ENCODE measurements around the gene STARD6. TPM values are rescaled to one million over a fixed set of nuclear protein-coding genes. Genes with fewer than 3 reads are reported as not detected.
A peak's percentile ranks its signal among the peaks of the same experiment; 100 is the strongest.

Gene STARD6
- total and polyA plus RNA-seq, 4 donors = not detected

DNA sequence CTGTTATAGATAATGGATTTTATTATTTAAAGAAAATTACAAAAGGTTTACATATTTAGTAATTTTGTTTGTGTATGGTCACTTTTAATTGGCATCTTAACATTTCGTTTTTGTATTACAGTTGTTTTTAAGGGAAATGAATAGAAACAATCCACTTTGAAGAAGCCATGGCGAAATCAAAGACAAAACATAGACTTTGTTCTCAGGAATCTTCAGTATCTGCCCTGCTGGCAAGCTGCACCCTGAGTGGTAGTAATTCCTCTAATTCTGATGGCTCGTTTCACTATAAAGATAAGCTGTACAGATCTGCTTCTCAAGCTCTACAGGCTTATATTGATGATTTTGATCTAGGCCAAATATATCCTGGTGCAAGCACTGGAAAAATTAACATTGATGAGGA lies 2.7 kb upstream of the STARD6 start (continued):
- TF ChIP-seq, protein P1, sequence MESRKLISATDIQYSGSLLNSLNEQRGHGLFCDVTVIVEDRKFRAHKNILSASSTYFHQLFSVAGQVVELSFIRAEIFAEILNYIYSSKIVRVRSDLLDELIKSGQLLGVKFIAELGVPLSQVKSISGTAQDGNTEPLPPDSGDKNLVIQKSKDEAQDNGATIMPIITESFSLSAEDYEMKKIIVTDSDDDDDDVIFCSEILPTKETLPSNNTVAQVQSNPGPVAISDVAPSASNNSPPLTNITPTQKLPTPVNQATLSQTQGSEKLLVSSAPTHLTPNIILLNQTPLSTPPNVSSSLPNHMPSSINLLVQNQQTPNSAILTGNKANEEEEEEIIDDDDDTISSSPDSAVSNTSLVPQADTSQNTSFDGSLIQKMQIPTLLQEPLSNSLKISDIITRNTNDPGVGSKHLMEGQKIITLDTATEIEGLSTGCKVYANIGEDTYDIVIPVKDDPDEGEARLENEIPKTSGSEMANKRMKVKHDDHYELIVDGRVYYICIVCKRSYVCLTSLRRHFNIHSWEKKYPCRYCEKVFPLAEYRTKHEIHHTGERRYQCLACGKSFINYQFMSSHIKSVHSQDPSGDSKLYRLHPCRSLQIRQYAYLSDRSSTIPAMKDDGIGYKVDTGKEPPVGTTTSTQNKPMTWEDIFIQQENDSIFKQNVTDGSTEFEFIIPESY (IDR thresholded peaks at IDR 0.05) = no peak
- no peak for TF ChIP-seq GABPA (IDR thresholded peaks at IDR 0.05 in 1 of 2, conservative IDR thresholded peaks at IDR 0.05 in 1 of 2)

DNA sequence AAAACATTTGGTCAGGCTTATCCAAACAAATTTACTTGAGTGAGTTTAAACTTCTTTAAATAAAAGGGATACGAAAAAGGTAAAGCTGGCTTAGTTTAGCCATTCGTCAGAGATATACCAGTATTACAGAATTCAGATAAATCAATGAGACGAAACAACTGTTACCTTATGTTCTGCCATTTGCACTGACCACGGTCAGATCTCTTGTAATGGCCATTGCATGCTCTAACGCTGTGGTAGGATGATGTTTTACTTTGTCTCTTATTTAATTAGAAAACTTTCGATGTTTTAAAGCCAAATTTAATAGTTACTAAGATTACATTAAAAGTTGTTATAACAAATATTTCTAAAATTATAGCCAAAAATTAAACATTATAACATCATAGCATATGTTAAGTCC lies 1.6 kb upstream of the STARD6 start:
- no peak overlapping the region for H3K4me3 ChIP-seq (ENCODE audit: low read depth in 1 of 3, low read length in 3 of 3)
- no peak for TF ChIP-seq JUND (IDR thresholded peaks at IDR 0.05)
- TF ChIP-seq YY1 (IDR thresholded peaks at IDR 0.05) = no peak
- TF ChIP-seq HNF4A (conservative IDR thresholded peaks at IDR 0.05) = no peak
- TF ChIP-seq, protein P2, sequence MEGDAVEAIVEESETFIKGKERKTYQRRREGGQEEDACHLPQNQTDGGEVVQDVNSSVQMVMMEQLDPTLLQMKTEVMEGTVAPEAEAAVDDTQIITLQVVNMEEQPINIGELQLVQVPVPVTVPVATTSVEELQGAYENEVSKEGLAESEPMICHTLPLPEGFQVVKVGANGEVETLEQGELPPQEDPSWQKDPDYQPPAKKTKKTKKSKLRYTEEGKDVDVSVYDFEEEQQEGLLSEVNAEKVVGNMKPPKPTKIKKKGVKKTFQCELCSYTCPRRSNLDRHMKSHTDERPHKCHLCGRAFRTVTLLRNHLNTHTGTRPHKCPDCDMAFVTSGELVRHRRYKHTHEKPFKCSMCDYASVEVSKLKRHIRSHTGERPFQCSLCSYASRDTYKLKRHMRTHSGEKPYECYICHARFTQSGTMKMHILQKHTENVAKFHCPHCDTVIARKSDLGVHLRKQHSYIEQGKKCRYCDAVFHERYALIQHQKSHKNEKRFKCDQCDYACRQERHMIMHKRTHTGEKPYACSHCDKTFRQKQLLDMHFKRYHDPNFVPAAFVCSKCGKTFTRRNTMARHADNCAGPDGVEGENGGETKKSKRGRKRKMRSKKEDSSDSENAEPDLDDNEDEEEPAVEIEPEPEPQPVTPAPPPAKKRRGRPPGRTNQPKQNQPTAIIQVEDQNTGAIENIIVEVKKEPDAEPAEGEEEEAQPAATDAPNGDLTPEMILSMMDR (IDR thresholded peaks at IDR 0.05; ENCODE audit: low read depth, low read length, missing input control) = no peak
- no peak for TF ChIP-seq FOXA2 (IDR thresholded peaks at IDR 0.05)
- H3K27me3 ChIP-seq (ENCODE audit: control insufficient read depth in 4 of 4, insufficient read depth in 4 of 4, low read length in 3 of 4) = no peaks in the 10 kb centered on the region
- DNase-seq (ENCODE audit: low spot score) = no peak
- WGBS = 63% methylated on average over 6 of the region's 6 CpGs
- no peak overlapping the region for H3K27ac ChIP-seq (ENCODE audit: low read depth in 1 of 2, low read length in 2 of 2)
- no peaks in the 10 kb centered on the region for H3K9me3 ChIP-seq (ENCODE audit: control insufficient read depth in 4 of 4, low read length in 3 of 4)
- H3K36me3 ChIP-seq (ENCODE audit: control insufficient read depth in 4 of 4, insufficient read depth in 3 of 4, low read depth in 1 of 4, low read length in 3 of 4) = no peaks in the 10 kb centered on the region
- H3K9ac ChIP-seq (ENCODE audit: low read depth in 1 of 2, low read length in 2 of 2) = no peak overlapping the region
- H3K4me1 ChIP-seq (ENCODE audit: control insufficient read depth in 4 of 4, insufficient read depth in 4 of 4, low read length in 3 of 4) = peaks cover 0 to 19% (median 11%) of the 10 kb centered on the region in 4 donors

DNA sequence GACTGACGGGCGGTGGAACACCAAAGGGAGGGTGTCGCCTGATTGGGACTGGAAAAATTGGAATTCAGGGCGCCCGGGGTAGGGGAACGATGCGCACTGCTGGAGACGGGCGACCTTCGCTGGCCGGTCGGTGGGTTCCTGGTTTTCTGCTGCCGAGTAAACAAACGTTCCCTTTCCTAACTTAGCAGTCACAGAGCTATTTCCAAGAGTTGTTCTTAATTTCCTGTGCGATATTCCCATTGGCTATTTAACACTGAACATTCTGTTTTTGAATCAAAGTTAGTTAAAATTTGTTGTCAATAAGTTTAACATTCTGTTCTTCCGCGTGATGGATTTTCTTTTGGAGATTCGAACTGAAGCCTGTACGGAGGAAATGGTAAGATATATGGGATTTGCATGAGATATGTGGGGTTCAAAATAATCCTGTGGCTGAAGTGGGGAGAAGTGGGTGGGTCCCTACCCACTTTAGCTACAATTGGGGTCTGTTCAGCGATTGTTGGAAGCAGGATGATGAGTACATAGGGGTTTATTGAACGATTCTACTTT lies 910 bp upstream of the STARD6 start:
- Histone ChIP-seq H3K9me3 (ENCODE audit: control insufficient read depth in 4 of 4, low read length in 3 of 4) (no peaks in the 10 kb centered on the region), H3K36me3 (ENCODE audit: control insufficient read depth in 4 of 4, insufficient read depth in 3 of 4, low read depth in 1 of 4, low read length in 3 of 4) (no peaks in the 10 kb centered on the region), H3K4me3 (ENCODE audit: low read depth in 1 of 3, low read length in 3 of 3) (peak overlapping the region; percentile 62 to 91 (median 66)), H3K4me1 (ENCODE audit: control insufficient read depth in 4 of 4, insufficient read depth in 4 of 4, low read length in 3 of 4) (peaks cover 0 to 19% (median 11%) of the 10 kb centered on the region in 4 donors), H3K9ac (ENCODE audit: low read depth in 1 of 2, low read length in 2 of 2) (peak overlapping the region in 1 of 2 donors; percentile 8), H3K27ac (ENCODE audit: low read depth in 1 of 2, low read length in 2 of 2) (peak overlapping the region in 1 of 2 donors; percentile 5), H3K27me3 (ENCODE audit: control insufficient read depth in 4 of 4, insufficient read depth in 4 of 4, low read length in 3 of 4) (no peaks in the 10 kb centered on the region)
- WGBS = 4% methylated on average over 21 of the region's 21 CpGs
- DNase-seq (ENCODE audit: low spot score) = no peak
- TF ChIP-seq, protein P3, sequence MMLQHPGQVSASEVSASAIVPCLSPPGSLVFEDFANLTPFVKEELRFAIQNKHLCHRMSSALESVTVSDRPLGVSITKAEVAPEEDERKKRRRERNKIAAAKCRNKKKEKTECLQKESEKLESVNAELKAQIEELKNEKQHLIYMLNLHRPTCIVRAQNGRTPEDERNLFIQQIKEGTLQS (IDR thresholded peaks at IDR 0.05) = no peak
- no peak for TF ChIP-seq EGR1 (IDR thresholded peaks at IDR 0.05; ENCODE audit: low read depth in 2 of 2)
- TF ChIP-seq, protein P1 (IDR thresholded peaks at IDR 0.05) = no peak
- no peak for TF ChIP-seq RXRA (IDR thresholded peaks at IDR 0.05)
- no peak for TF ChIP-seq SP1 (IDR thresholded peaks at IDR 0.05)
- TF ChIP-seq HNF4G (IDR thresholded peaks at IDR 0.05) = no peak
- TF ChIP-seq, protein P4, sequence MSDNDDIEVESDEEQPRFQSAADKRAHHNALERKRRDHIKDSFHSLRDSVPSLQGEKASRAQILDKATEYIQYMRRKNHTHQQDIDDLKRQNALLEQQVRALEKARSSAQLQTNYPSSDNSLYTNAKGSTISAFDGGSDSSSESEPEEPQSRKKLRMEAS (IDR thresholded peaks at IDR 0.05) = no peak
- TF ChIP-seq GABPA (IDR thresholded peaks at IDR 0.05 in 1 of 2, conservative IDR thresholded peaks at IDR 0.05 in 1 of 2) = no peak
- TF ChIP-seq TAF1 (conservative IDR thresholded peaks at IDR 0.05) = no peak
